Subcutaneous abdominal adipose tissue (tissue), 5 donors: ENCODE data around the gene AATK.
A peak's percentile ranks its signal among the peaks of the same experiment; 100 is the strongest.

Experiments used
- H3K27ac ChIP-seq: one replicate; pipeline ENCODE4 v1.7.0; 2013; ENCODE audit warnings: low read depth, mild to moderate bottlenecking, inconsistent platforms, low read length, moderate library complexity
- H3K27me3 ChIP-seq, 5 donors: one replicate each; pipeline ENCODE4 v1.7.0; 2013; ENCODE audit warnings: low read length in 5 of 5, inconsistent platforms in 1 of 5; ENCODE audit not compliant: control insufficient read depth in 5 of 5, insufficient read depth in 4 of 5
- H3K36me3 ChIP-seq, 5 donors: one replicate each; pipeline ENCODE4 v1.7.0; 2013; ENCODE audit warnings: low read length in 5 of 5; ENCODE audit not compliant: control insufficient read depth in 5 of 5, insufficient read depth in 5 of 5
- H3K4me1 ChIP-seq, 5 donors: one replicate each; pipeline ENCODE4 v1.7.0; 2013; ENCODE audit warnings: low read length in 5 of 5, mild to moderate bottlenecking in 3 of 5, moderate library complexity in 1 of 5; ENCODE audit not compliant: control insufficient read depth in 5 of 5, insufficient read depth in 5 of 5
- H3K4me3 ChIP-seq, 5 donors: one replicate each; pipeline ENCODE4 v1.7.0; 2013; ENCODE audit warnings: low read length in 5 of 5, low read depth in 1 of 5
- H3K9ac ChIP-seq, 5 donors: one replicate each; pipeline ENCODE4 v1.7.0; 2013; ENCODE audit warnings: low read length in 5 of 5, mild to moderate bottlenecking in 4 of 5, moderate library complexity in 3 of 5
- H3K9me3 ChIP-seq, 5 donors: one replicate each; pipeline ENCODE4 v1.7.0; 2013; ENCODE audit warnings: low read length in 5 of 5; ENCODE audit not compliant: control insufficient read depth in 5 of 5
- donor health status: healthy.
- donor health status: healthy.
- donor health status: healthy.
- donor health status: healthy.
- donor health status: healthy.

Gene AATK

GRCh38 chr17:81173762-81174155 is 7.7 kb upstream of the AATK start:
- Histone ChIP-seq H3K27ac (no peak overlapping the region), H3K4me1 (peaks cover 0 to 11% (median 9%) of the 10 kb centered on the region in 5 donors), H3K36me3 (no peaks in the 10 kb centered on the region)

GRCh38 chr17:81173052-81173761 is 7.2 kb upstream of the AATK start:
- no peaks in the 10 kb centered on the region for H3K36me3 ChIP-seq
- no peak overlapping the region for H3K9ac ChIP-seq
- no peak overlapping the region for H3K27ac ChIP-seq
- H3K4me3 ChIP-seq, result no peak overlapping the region
- H3K27me3 ChIP-seq, result peaks cover 0 to 7% (median 3%) of the 10 kb centered on the region in 5 donors
- peaks cover 0 to 8% (median 3%) of the 10 kb centered on the region in 5 donors for H3K4me1 ChIP-seq
- H3K9me3 ChIP-seq, result peaks cover 0 to 4% (median 0%) of the 10 kb centered on the region in 5 donors

More at GRCh38 chr17:81173762-81174155, 7.7 kb upstream of the AATK start:
- peaks cover 0 to 4% (median 0%) of the 10 kb centered on the region in 5 donors for H3K9me3 ChIP-seq
- H3K27me3 ChIP-seq, result peaks cover 0 to 7% (median 0%) of the 10 kb centered on the region in 5 donors
- no peak overlapping the region for H3K4me3 ChIP-seq
- no peak overlapping the region for H3K9ac ChIP-seq

- Histone ChIP-seq H3K4me3 (no peak overlapping the region), H3K4me1 (peaks cover 0 to 8% (median 0%) of the 10 kb centered on the region in 5 donors), H3K27ac (no peak overlapping the region), H3K36me3 (no peaks in the 10 kb centered on the region), H3K9ac (no peak overlapping the region), H3K27me3 (peaks cover 4 to 10% (median 7%) of the 10 kb centered on the region in 5 donors), H3K9me3 (peaks cover 0 to 4% (median 0%) of the 10 kb centered on the region in 5 donors)
Observed at GRCh38 chr17:81171941-81172340, 5.9 kb upstream of the AATK start.

- H3K27ac ChIP-seq, result no peak overlapping the region
- peaks cover 4 to 15% (median 9%) of the 10 kb centered on the region in 5 donors for H3K27me3 ChIP-seq
- no peak overlapping the region for H3K9ac ChIP-seq
- H3K4me3 ChIP-seq, result no peak overlapping the region
- no peaks in the 10 kb centered on the region for H3K36me3 ChIP-seq
- H3K4me1 ChIP-seq, result peaks cover 0 to 10% (median 0%) of the 10 kb centered on the region in 5 donors
- peaks cover 0 to 4% (median 0%) of the 10 kb centered on the region in 5 donors for H3K9me3 ChIP-seq
Observed at GRCh38 chr17:81170727-81171494, 4.9 kb upstream of the AATK start.

- Histone ChIP-seq H3K4me1 (peaks cover 0 to 14% (median 5%) of the 10 kb centered on the region in 5 donors), H3K4me3 (no peak overlapping the region), H3K27me3 (peaks cover 4 to 24% (median 16%) of the 10 kb centered on the region in 5 donors), H3K27ac (no peak overlapping the region), H3K36me3 (no peaks in the 10 kb centered on the region), H3K9me3 (no peaks in the 10 kb centered on the region), H3K9ac (no peak overlapping the region)
Observed at GRCh38 chr17:81169870-81170309, 3.9 kb upstream of the AATK start.

GRCh38 chr17:81167638-81168037 is 1.6 kb upstream of the AATK start:
- Histone ChIP-seq H3K27me3 (peaks cover 16 to 41% (median 30%) of the 10 kb centered on the region in 5 donors), H3K27ac (no peak overlapping the region), H3K4me1 (peaks cover 0 to 9% (median 5%) of the 10 kb centered on the region in 5 donors), H3K9ac (no peak overlapping the region), H3K36me3 (no peaks in the 10 kb centered on the region), H3K4me3 (no peak overlapping the region), H3K9me3 (no peaks in the 10 kb centered on the region)

GRCh38 chr17:81167194-81167524 is 1.1 kb upstream of the AATK start:
- H3K4me3 ChIP-seq, result no peak overlapping the region
- no peaks in the 10 kb centered on the region for H3K36me3 ChIP-seq
- H3K9me3 ChIP-seq, result no peaks in the 10 kb centered on the region
- H3K27ac ChIP-seq, result no peak overlapping the region
- peaks cover 16 to 45% (median 34%) of the 10 kb centered on the region in 5 donors for H3K27me3 ChIP-seq
- peaks cover 0 to 8% (median 5%) of the 10 kb centered on the region in 5 donors for H3K4me1 ChIP-seq
- H3K9ac ChIP-seq, result no peak overlapping the region

GRCh38 chr17:81165246-81166032 is 582 bp downstream of the AATK start, which contains the start of gene PVALEF:
Gene PVALEF (plus strand): TSS chr17:81165507. CDS start chr17:81181227, 15,720 bp downstream.
- no peaks in the 10 kb centered on the region for H3K9me3 ChIP-seq
- H3K9ac ChIP-seq, result no peak within 1 kb of the TSS
- no peaks in the 10 kb centered on the region for H3K36me3 ChIP-seq
- H3K4me3 ChIP-seq, result peak within 1 kb of the TSS in 2 of 5 donors; percentile 40 to 47
- H3K4me1 ChIP-seq, result peaks cover 0 to 15% (median 5%) of the 10 kb centered on the region in 5 donors
- H3K27me3 ChIP-seq, result peaks cover 16 to 49% (median 38%) of the 10 kb centered on the region in 5 donors
- no peak within 1 kb of the TSS for H3K27ac ChIP-seq

GRCh38 chr17:81164371-81165245 is 1.4 kb downstream of the AATK start:
- no peak overlapping the region for H3K27ac ChIP-seq
- H3K9me3 ChIP-seq, result no peaks in the 10 kb centered on the region
- H3K4me1 ChIP-seq, result peaks cover 0 to 21% (median 10%) of the 10 kb centered on the region in 5 donors
- H3K36me3 ChIP-seq, result no peaks in the 10 kb centered on the region
- H3K4me3 ChIP-seq, result no peak overlapping the region
- H3K27me3 ChIP-seq, result peaks cover 19 to 53% (median 41%) of the 10 kb centered on the region in 5 donors
- H3K9ac ChIP-seq, result no peak overlapping the region
